Naive thymus-derived CD4-positive, alpha-beta T cell (primary cell): ENCODE measurements around the gene PTPMT1. TPM values are rescaled to one million over a fixed set of nuclear protein-coding genes. Genes with fewer than 3 reads are reported as not detected.

Experiments
- ATAC-seq: fragments of 150-1000 bp; cut with Tn5 transposase; 2 replicates; pipeline ENCODE4 v1.10.0; 2021; ENCODE audit warnings: mild to moderate bottlenecking, moderate library complexity
- CTCF ChIA-PET: fragments of 350-600 bp; sonication (Branson Sonifier 250); formaldehyde crosslinking; loops from one replicate; lab custom pipeline; 2021; ENCODE audit warnings: antibody characterized with exemption; lab: Charles Lee
- POLR2A ChIA-PET: fragments of 350-600 bp; sonication (Branson Sonifier 250); formaldehyde crosslinking; loops from one replicate; lab custom pipeline; 2021; ENCODE audit warnings: antibody characterized with exemption, inconsistent platforms; lab: Charles Lee
- DNase-seq, 9 donors: peaks; one replicate each; pipeline versions ENCODE4 v3.0.0 to v3.0.0-alpha.2; 2020 to 2022; ENCODE audit warnings: mixed read lengths in 1 of 9
- H3K27ac ChIP-seq: one replicate; pipeline ENCODE4 v1.7.0; 2013; ENCODE audit warnings: mild to moderate bottlenecking, low read depth, low read length, moderate library complexity
- H3K27me3 ChIP-seq, 2 donors: one replicate each; pipeline ENCODE4 v1.7.0; 2013; ENCODE audit warnings: low read length in 2 of 2, mild to moderate bottlenecking in 2 of 2, moderate library complexity in 2 of 2; ENCODE audit not compliant: control insufficient read depth in 2 of 2, insufficient read depth in 2 of 2
- H3K36me3 ChIP-seq, 3 experiments: 1 replicate in 2 of 3; 2 replicates in 1 of 3; pipeline ENCODE4 v1.7.0; 2013; ENCODE audit warnings: low read length in 3 of 3, mild to moderate bottlenecking in 3 of 3, moderate library complexity in 1 of 3; ENCODE audit not compliant: insufficient read depth in 3 of 3, control insufficient read depth in 2 of 3
- H3K4me1 ChIP-seq, 2 donors: one replicate each; pipeline ENCODE4 v1.7.0; 2013; ENCODE audit warnings: low read length in 2 of 2, mild to moderate bottlenecking in 2 of 2, moderate library complexity in 1 of 2; ENCODE audit not compliant: control insufficient read depth in 2 of 2, insufficient read depth in 2 of 2
- H3K4me3 ChIP-seq: 2 replicates; pipeline ENCODE4 v1.7.0; 2013; ENCODE audit warnings: mild to moderate bottlenecking, low read length
- H3K9me3 ChIP-seq, 3 experiments: 1 replicate in 2 of 3; 2 replicates in 1 of 3; pipeline ENCODE4 v1.7.0; 2013; ENCODE audit warnings: low read length in 3 of 3; ENCODE audit not compliant: control insufficient read depth in 2 of 3
- H3K27ac Mint-ChIP-seq, 9 donors: one replicate each; pipeline ENCODE4 v1.8.0; 2020 to 2022; ENCODE audit warnings: mixed read lengths in 9 of 9, mild to moderate bottlenecking in 8 of 9, moderate library complexity in 5 of 9, inconsistent platforms in 2 of 9
- H3K27me3 Mint-ChIP-seq, 5 donors: one replicate each; pipeline ENCODE4 v1.8.0; 2021 to 2022; ENCODE audit warnings: mixed read lengths in 5 of 5, mild to moderate bottlenecking in 1 of 5
- H3K36me3 Mint-ChIP-seq, 5 donors: one replicate each; pipeline ENCODE4 v1.8.0; 2020 to 2022; ENCODE audit warnings: mixed read lengths in 5 of 5, mild to moderate bottlenecking in 3 of 5, inconsistent platforms in 1 of 5
- H3K4me1 Mint-ChIP-seq, 7 donors: one replicate each; pipeline ENCODE4 v1.8.0; 2020 to 2022; ENCODE audit warnings: mixed read lengths in 7 of 7, mild to moderate bottlenecking in 3 of 7, inconsistent platforms in 1 of 7
- H3K4me3 Mint-ChIP-seq, 10 donors: one replicate each; pipeline ENCODE4 v1.8.0; 2020 to 2022; ENCODE audit warnings: mild to moderate bottlenecking in 10 of 10, mixed read lengths in 10 of 10, moderate library complexity in 6 of 10, inconsistent platforms in 2 of 10
- H3K9me3 Mint-ChIP-seq, 11 donors: one replicate each; pipeline ENCODE4 v1.8.0; 2020 to 2022; ENCODE audit warnings: mixed read lengths in 11 of 11, mild to moderate bottlenecking in 4 of 11, inconsistent platforms in 1 of 11, moderate library complexity in 1 of 11
- intact Hi-C, 2 donors: fragments of 100-400 bp; cut with micrococcal nuclease; formaldehyde crosslinking; loops; one replicate each; pipeline ENCODE4 v1.15.1; 2023
- polyA plus RNA-seq, 2 donors: library from polyadenylated mRNA; unstranded; fragments of 300-500 nt; fragmentation: Illumina TruSeq; gene quantifications; one replicate each; pipeline ENCODE4 v1.2.3, GENCODE V29; 2021
- total RNA-seq, 6 experiments: library from RNA in 5 of 6; stranded (reverse) in 5 of 6; gene quantifications; 1 replicate in 5 of 6; 2 replicates in 1 of 6; pipeline ENCODE4 v1.2.3 and lab custom pipeline; 2021 to 2026

The PTPMT1 gene
- 10 to 100 TPM; 20.5 to 32.9 (median 22.7) TPM for total RNA-seq
- polyA plus RNA-seq, result 10 to 100 TPM; 67.3 to 72.9 TPM
- 5.8 reads per million, percentile 26 among the genes with 10 or more reads in this experiment for total RNA-seq (lab: John Stamatoyannopoulos, UW)

DNA sequence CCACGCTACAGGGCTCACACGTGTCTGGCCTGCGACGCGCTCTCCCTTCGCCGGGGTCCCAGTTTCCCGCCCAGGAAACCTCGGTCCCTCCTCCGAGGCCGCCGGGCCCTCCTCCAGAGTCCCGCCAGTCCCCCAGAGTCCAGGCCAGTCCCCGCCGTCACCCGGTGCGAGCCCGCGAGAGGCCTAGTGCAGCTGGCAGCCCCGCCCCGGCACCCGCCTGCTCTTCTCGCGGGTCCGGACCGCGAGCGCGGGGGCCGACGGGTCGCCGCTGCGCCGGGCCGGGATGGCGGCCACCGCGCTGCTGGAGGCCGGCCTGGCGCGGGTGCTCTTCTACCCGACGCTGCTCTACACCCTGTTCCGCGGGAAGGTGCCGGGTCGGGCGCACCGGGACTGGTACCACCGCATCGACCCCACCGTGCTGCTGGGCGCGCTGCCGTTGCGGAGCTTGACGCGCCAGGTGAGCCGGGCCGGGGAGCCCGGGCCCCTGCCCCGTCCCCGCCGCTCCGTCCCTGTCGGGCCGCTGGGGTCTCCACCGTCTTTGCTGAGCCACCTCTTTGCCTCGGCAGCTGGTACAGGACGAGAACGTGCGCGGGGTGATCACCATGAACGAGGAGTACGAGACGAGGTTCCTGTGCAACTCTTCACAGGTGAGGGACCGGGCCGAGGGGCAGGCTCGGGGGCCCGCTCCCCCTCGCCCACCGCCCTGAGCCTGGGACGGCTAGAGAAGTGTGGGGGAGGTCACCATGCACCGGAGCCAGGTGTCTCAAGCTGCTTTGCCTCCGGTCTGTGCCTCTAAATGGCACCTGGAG lies at the start of gene PTPMT1:
TSS of gene PTPMT1 (plus strand) at position 260 of the 809 bp plus-strand sequence. CDS start at position 284, 24 bp downstream.
- H3K36me3 Mint-ChIP-seq, result peaks cover 0 to 5% (median 0%) of the 10 kb centered on the region in 5 donors
- peak; percentile 92 for ATAC-seq
- Histone ChIP-seq H3K9me3 (no peaks in the 10 kb centered on the region), H3K27me3 (no peaks in the 10 kb centered on the region), H3K27ac (peak within 1 kb of the TSS; percentile 89), H3K36me3 (peaks cover 0 to 9% (median 3%) of the 10 kb centered on the region in 3 experiments), H3K4me3 (peak within 1 kb of the TSS; percentile 88), H3K4me1 (peaks cover 3 to 8% of the 10 kb centered on the region in 2 donors)
- POLR2A ChIA-PET, result interaction anchor here (0.5 to 5.6 kb wide), 9 partner anchors 8 to 201 kb away, joined by 3 to 67 read pairs (median 3); partner anchors contain the start of genes AGBL2, CELF1, FNBP4 and KBTBD4
- H3K9me3 Mint-ChIP-seq, result no peaks in the 10 kb centered on the region
- CTCF ChIA-PET, result interaction anchor here (1.2 kb wide), 1 partner anchor 11 kb away, joined by 5 read pairs; no protein-coding TSS in a partner anchor
- no peaks in the 10 kb centered on the region for H3K27me3 Mint-ChIP-seq
- DNase-seq, result peak; percentile 42 to 75 (median 57)
- intact Hi-C loops, result loop anchor here (1.0 kb wide), 3 partner anchors 12 to 202 kb away; partner anchors contain the start of genes CELF1 (in 2 of the 2), KBTBD4 (in 2 of the 2) and FNBP4 (in 1 of the 2)
- H3K27ac Mint-ChIP-seq, result peak within 1 kb of the TSS; percentile 78 to 95 (median 84)
- H3K4me1 Mint-ChIP-seq, result peaks cover 0 to 32% (median 24%) of the 10 kb centered on the region in 7 donors
- H3K4me3 Mint-ChIP-seq, result peak within 1 kb of the TSS; percentile 81 to 89 (median 86)

DNA sequence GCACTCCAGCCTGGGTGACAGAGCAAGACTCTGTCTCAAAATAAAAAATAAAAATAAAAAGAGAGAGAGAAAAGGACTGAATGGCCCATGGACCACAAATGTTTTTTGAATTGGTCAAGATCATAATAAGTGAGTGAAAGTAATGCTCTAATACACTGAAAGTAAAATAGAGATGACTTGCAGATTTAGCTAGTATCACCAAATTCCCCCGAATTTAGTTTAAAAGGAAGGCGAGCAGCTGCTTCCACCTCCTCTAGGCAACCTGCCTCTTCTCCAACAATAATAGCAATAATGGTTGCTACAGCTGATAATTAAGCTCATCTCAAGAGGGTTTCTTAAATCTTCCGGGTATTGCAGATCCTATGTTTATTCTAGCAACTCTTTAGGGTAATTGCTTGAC lies 49.2 kb upstream of the PTPMT1 start:
- Mint-ChIP-seq H3K4me1 (peaks cover 45 to 96% (median 80%) of the 10 kb centered on the region in 7 donors), H3K4me3 (peak overlapping the region in 3 of 10 donors; percentile 30 to 55 (median 37))
- CTCF ChIA-PET, result interaction anchor here (0.7 kb wide), 1 partner anchor 442 kb away, joined by 4 read pairs; no protein-coding TSS in a partner anchor

GRCh38 chr11:47516984-47517853 lies 48.2 kb upstream of the PTPMT1 start:
- no peak for DNase-seq
- Histone ChIP-seq H3K9me3 (no peaks in the 10 kb centered on the region), H3K4me3 (no peak overlapping the region), H3K27me3 (no peaks in the 10 kb centered on the region), H3K36me3 (no peaks in the 10 kb centered on the region), H3K4me1 (peaks cover 27 to 30% of the 10 kb centered on the region in 2 donors), H3K27ac (peak overlapping the region; percentile 2)
- Mint-ChIP-seq H3K36me3 (peaks cover 0 to 8% (median 0%) of the 10 kb centered on the region in 5 donors), H3K4me1 (peaks cover 45 to 92% (median 75%) of the 10 kb centered on the region in 7 donors), H3K27ac (peak overlapping the region in 6 of 9 donors; percentile 52 to 82 (median 74)), H3K27me3 (no peaks in the 10 kb centered on the region), H3K4me3 (peak overlapping the region in 3 of 10 donors; percentile 34 to 64 (median 37)), H3K9me3 (no peaks in the 10 kb centered on the region)
- intact Hi-C loops, result no loop called here
- no peak for ATAC-seq
- POLR2A ChIA-PET, result interaction anchor here (1.6 kb wide), 1 partner anchor 35 kb away, joined by 4 read pairs; the partner anchor contains the start of gene CELF1
- CTCF ChIA-PET, result interaction anchor here (0.6 to 1.4 kb wide), 3 partner anchors 14 to 36 kb away, joined by 3 to 4 read pairs (median 3); partner anchors contain the start of gene CELF1

More for the DNA sequence above, 49.2 kb upstream of the PTPMT1 start:
- H3K36me3 ChIP-seq, result no peaks in the 10 kb centered on the region
- H3K4me3 ChIP-seq, result no peak overlapping the region
- ATAC-seq (no peak), DNase-seq (no peak)
- no peaks in the 10 kb centered on the region for H3K9me3 ChIP-seq
- POLR2A ChIA-PET, result interaction anchor here (1.6 kb wide), 1 partner anchor 36 kb away, joined by 4 read pairs; the partner anchor contains the start of gene CELF1
- H3K27ac ChIP-seq, result no peak overlapping the region
- H3K9me3 Mint-ChIP-seq, result no peaks in the 10 kb centered on the region
- intact Hi-C loops, result no loop called here
- peak overlapping the region in 2 of 9 donors; percentile 55 to 56 for H3K27ac Mint-ChIP-seq
- H3K27me3 Mint-ChIP-seq, result no peaks in the 10 kb centered on the region
- H3K36me3 Mint-ChIP-seq, result peaks cover 0 to 8% (median 0%) of the 10 kb centered on the region in 5 donors
- H3K4me1 ChIP-seq, result peaks cover 27 to 33% of the 10 kb centered on the region in 2 donors
- no peaks in the 10 kb centered on the region for H3K27me3 ChIP-seq

- Mint-ChIP-seq H3K4me3 (peak overlapping the region in 9 of 10 donors; percentile 14 to 64 (median 43)), H3K4me1 (peaks cover 50 to 88% (median 76%) of the 10 kb centered on the region in 7 donors), H3K36me3 (peaks cover 0 to 8% (median 0%) of the 10 kb centered on the region in 5 donors), H3K27me3 (no peaks in the 10 kb centered on the region), H3K9me3 (no peaks in the 10 kb centered on the region), H3K27ac (peak overlapping the region; percentile 52 to 84 (median 78))
- ChIA-PET CTCF (interaction anchor here (0.6 to 1.4 kb wide), 5 partner anchors 8 to 35 kb away, joined by 3 to 5 read pairs (median 3); partner anchors contain the start of gene CELF1), POLR2A (no interaction called here)
- H3K36me3 ChIP-seq, result no peaks in the 10 kb centered on the region
- no peaks in the 10 kb centered on the region for H3K9me3 ChIP-seq
- no peaks in the 10 kb centered on the region for H3K27me3 ChIP-seq
- H3K27ac ChIP-seq, result peak overlapping the region; percentile 63
- ATAC-seq (peak; percentile 33), DNase-seq (peak in 2 of 9 donors; percentile 14 to 15)
- H3K4me3 ChIP-seq, result no peak overlapping the region
- intact Hi-C loops, result no loop called here
- peaks cover 35 to 36% of the 10 kb centered on the region in 2 donors for H3K4me1 ChIP-seq
Measured at GRCh38 chr11:47518212-47518964, 47.0 kb upstream of the PTPMT1 start.

GRCh38 chr11:47523490-47524225 lies 41.7 kb upstream of the PTPMT1 start:
- Histone ChIP-seq H3K27me3 (no peaks in the 10 kb centered on the region), H3K9me3 (no peaks in the 10 kb centered on the region), H3K4me3 (peak overlapping the region; percentile 24), H3K36me3 (no peaks in the 10 kb centered on the region), H3K27ac (peak overlapping the region; percentile 78), H3K4me1 (peaks cover 36 to 37% of the 10 kb centered on the region in 2 donors)
- peaks cover 0 to 2% (median 0%) of the 10 kb centered on the region in 5 donors for H3K36me3 Mint-ChIP-seq
- no peaks in the 10 kb centered on the region for H3K9me3 Mint-ChIP-seq
- peak; percentile 92 for ATAC-seq
- POLR2A ChIA-PET, result interaction anchor here (0.6 kb wide), 1 partner anchor 1562 kb away, joined by 3 read pairs; no protein-coding TSS in a partner anchor
- peak in 7 of 9 donors; percentile 39 to 78 (median 62) for DNase-seq
- intact Hi-C loops, result loop anchor here (1.0 to 5.0 kb wide), 3 partner anchors 15 to 36 kb away; partner anchors contain the start of gene CELF1 (in 2 of the 2)
- H3K4me1 Mint-ChIP-seq, result peaks cover 45 to 87% (median 69%) of the 10 kb centered on the region in 7 donors
- CTCF ChIA-PET, result interaction anchor here (0.7 kb wide), 1 partner anchor 10 kb away, joined by 3 read pairs; no protein-coding TSS in a partner anchor
- peak overlapping the region; percentile 84 to 96 (median 90) for H3K27ac Mint-ChIP-seq
- peak overlapping the region; percentile 30 to 80 (median 73) for H3K4me3 Mint-ChIP-seq
- no peaks in the 10 kb centered on the region for H3K27me3 Mint-ChIP-seq
